GM19455 (cell line): ENCODE measurements around the gene HTD2.

Source experiments
- ATAC-seq: cut with Tn5 transposase; IDR thresholded peaks from one replicate; pipeline ENCODE4 v1.9.1; 2021; ENCODE audit not compliant: unreplicated experiment

HTD2 gene

DNA sequence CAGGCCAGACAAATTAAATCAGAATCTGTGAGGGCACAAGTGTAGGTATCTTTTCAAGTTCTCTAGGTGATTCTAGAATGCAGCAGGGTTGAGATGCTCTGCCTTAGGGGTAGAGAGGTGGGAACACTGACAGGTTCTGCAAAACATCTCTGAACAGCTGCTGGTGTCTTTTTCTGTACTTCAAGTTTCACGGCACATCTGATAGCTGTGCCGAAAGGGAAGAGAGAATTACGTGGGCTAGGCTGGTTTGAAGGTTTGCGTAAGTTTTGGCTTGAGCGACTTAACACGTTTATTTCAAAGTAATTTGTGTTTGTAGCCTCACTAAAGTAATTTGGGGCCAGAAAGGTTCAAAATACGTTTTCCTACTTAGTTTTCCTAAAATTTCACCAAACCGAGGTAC is 48.9 kb downstream of the HTD2 start:
- ATAC-seq, result peak; percentile 66

DNA sequence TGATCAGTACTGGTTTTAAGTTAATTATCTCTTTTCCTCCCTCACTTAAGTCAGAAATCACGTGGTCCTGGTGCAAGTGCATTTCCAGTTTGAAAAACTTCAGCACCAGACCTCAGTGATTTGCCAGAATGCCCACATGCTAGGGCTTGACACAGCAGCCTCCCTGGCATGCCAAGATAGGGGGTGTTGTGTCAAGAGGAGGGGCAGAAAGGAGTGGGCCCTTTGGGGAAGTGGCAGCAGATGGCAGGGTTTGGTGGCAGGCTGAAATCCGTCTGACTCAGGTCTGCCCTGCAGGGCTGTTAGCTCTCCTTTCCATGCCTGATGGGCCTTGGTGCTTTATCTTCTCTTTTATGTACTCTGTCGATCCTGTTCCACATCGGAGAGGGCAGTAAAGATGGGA is 49.7 kb downstream of the HTD2 start:
- ATAC-seq, result no peak

DNA sequence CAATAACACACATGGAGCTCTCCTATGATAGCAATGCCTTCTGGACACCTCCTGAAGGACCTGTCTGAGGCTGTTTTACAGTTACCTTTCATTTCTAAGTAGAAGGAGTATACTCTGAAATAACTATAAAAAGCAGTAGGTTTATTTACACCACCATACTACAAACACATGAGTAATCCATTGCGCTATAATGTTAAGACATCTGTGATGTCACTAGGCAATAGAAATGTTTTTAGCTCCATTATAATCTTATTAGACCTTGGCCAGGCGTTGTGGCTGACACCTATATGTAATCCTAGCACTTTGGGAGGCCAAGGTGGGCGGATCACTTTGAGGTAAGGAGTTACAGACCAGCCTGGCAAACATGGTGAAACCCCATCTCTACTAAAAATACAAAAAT is 51.1 kb downstream of the HTD2 start:
- no peak for ATAC-seq

- ATAC-seq, result no peak
Observed at GRCh38 chr3:58358092-58358491, 51.8 kb downstream of the HTD2 start.

GRCh38 chr3:58358808-58359207 is 52.5 kb downstream of the HTD2 start:
- no peak for ATAC-seq

GRCh38 chr3:58359621-58360020 is 53.3 kb downstream of the HTD2 start:
- ATAC-seq, result no peak

- ATAC-seq, result no peak
Observed at GRCh38 chr3:58361866-58362265, 55.5 kb downstream of the HTD2 start.

GRCh38 chr3:58366699-58367098 is 60.4 kb downstream of the HTD2 start:
- no peak for ATAC-seq

DNA sequence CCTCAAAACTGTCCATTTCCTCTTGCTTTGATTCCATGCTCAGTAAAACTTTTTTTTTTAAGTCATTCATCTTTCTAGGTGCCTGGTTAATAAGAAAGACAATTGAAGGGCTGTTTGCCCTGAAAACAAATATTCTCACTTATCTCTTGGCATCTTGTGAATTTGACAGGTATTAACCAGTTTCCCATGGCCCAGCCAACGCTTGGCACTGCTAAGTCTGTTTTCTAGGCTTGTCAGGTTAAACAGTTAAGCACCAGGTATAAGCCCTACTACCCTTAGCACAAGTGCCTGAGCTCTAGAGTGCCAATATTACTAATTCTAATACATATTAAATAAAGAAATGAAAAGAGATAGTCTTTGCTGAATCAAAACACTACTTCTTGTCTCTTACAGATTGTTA is 62.7 kb downstream of the HTD2 start:
- no peak for ATAC-seq
